ENCODE measurements around the gene FAM107B. TPM values are rescaled to one million over a fixed set of nuclear protein-coding genes. Genes with fewer than 3 reads are reported as not detected.
"Not testable (repeated sequence)": the region's sequence is repeated elsewhere in the genome, so short reads cannot be mapped to it uniquely, and the experiment has no call there.

FAM107B gene
- 10 to 100 TPM in 11 of 12 donors, not detected in 1; 17.7 to 56.0 (median 24.0) TPM for polyA plus RNA-seq (ENCODE audit: insufficient read length in 12 of 12)
- long read RNA-seq, donor 1, transcript FAM107B-211 (4 exons, 2,633 nt) = major isoform, 9 of 19 reads
- long read RNA-seq, donor 1, partial matches to known transcripts = 0 of 19 reads
- long read RNA-seq, donor 1, other reads (novel, unspliced or antisense) = 0 of 19 reads
- long read RNA-seq, donor 2, partial matches to known transcripts = 0 of 4 reads
- long read RNA-seq, donor 2, other reads (novel, unspliced or antisense) = 0 of 4 reads
- long read RNA-seq, donor 3, partial matches to known transcripts = 0 of 3 reads
- long read RNA-seq, donor 3, other reads (novel, unspliced or antisense) = 0 of 3 reads
- long read RNA-seq, donor 4, partial matches to known transcripts = 0 of 2 reads
- long read RNA-seq, donor 4, other reads (novel, unspliced or antisense) = 0 of 2 reads
- long read RNA-seq, donor 5 = 0 reads
- long read RNA-seq, donor 6, partial matches to known transcripts = 0 of 1 reads
- long read RNA-seq, donor 6, other reads (novel, unspliced or antisense) = 0 of 1 reads
- long read RNA-seq, donor 7, partial matches to known transcripts = 0 of 3 reads
- long read RNA-seq, donor 7, other reads (novel, unspliced or antisense) = 0 of 3 reads
- long read RNA-seq, donor 8, partial matches to known transcripts = 0 of 6 reads
- long read RNA-seq, donor 8, other reads (novel, unspliced or antisense) = 0 of 6 reads
- long read RNA-seq, donor 9, partial matches to known transcripts = 0 of 3 reads
- long read RNA-seq, donor 9, other reads (novel, unspliced or antisense) = 0 of 3 reads
- long read RNA-seq, donor 10, transcript FAM107B-211 (4 exons, 2,633 nt) = major isoform, 5 of 6 reads
- long read RNA-seq, donor 10, partial matches to known transcripts = 0 of 6 reads
- long read RNA-seq, donor 10, other reads (novel, unspliced or antisense) = 0 of 6 reads
- long read RNA-seq, donor 11, transcript FAM107B-211 (4 exons, 2,633 nt) = major isoform, 5 of 6 reads
- long read RNA-seq, donor 11, partial matches to known transcripts = 0 of 6 reads
- long read RNA-seq, donor 11, other reads (novel, unspliced or antisense) = 0 of 6 reads

DNA sequence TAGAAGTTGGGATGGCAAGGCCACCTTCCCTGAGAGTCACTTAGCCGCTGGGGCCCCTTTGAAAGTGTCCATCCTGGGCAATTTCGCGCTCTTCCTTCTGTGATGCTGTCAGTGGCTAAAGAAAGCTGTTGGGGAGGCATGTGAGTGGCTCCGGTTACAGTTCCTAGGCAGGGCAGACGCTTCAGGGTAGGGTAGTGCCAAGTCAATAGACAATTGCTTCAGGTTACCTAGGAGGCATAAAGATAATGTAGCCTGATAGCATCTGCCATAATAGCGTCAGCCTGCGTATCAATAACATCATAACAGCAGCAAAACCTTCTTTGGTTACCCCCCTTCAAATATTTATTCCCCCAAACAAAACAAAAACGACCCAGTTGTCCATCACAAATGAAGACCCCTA is at the start of gene FAM107B:
Gene FAM107B (minus strand): TSS at position 101 of the 400 bp plus-strand sequence. CDS start 234 bp downstream, outside the sequence.
- DNase-seq = no peak

DNA sequence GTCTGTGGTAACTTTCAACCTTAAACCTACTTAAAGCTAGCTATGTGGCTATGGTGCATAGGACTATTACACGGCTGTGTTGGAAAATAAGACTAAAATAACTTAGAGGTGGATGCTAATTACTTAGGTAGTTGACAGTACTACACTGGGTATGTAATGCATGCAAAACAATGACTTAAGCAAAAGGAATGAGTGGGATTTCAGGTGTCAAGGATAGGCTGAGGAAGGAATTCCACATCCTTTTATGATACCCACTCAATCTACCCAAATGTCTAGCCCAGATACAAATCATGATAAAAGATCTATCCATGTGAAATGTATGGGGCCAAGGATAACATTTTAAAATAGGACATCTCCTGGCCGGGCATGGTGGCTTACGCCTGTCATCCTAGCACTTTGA is 49.3 kb upstream of the FAM107B start:
- no peak for DNase-seq

DNA sequence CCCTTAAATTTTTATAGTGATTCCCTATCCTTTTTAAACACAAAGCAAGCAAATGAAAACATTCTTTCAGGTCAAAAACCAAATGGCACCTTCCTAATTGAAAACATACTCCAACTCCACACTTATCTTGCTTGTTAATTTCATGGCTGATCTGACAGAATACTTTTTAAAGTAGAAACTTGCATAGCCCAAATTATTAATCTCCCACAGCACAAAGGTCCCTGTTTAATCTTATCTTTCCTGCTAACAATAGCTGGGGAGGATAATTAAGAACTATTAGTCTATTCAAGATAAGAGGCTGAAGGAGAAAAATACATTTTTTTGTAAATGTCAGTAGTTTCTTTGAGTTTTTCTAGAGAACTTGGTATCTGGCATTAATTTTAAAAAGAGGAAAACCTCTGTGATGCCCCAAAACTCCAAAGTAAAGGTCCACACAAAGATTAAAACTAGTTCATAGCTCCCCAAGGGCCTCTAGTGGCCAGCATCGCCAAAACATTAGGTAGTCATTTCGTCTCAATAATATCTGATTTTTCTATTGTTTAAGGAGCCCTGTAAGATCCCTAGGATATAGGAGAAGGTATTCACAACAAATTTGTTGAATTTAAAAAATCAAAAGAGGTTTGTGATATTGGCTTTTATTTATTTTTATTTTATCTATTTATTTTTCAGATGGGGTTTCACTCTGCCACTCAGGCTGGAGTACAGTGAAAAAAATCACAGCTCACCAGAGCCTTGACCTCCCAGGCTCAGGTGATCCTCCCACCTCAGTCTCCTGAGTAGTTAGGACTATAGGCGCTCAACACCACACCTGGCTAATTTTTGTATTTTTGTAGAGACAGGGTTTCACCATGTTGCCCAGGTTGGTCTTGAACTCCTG is 48.4 kb upstream of the FAM107B start:
- DNase-seq = peak; percentile 35

DNA sequence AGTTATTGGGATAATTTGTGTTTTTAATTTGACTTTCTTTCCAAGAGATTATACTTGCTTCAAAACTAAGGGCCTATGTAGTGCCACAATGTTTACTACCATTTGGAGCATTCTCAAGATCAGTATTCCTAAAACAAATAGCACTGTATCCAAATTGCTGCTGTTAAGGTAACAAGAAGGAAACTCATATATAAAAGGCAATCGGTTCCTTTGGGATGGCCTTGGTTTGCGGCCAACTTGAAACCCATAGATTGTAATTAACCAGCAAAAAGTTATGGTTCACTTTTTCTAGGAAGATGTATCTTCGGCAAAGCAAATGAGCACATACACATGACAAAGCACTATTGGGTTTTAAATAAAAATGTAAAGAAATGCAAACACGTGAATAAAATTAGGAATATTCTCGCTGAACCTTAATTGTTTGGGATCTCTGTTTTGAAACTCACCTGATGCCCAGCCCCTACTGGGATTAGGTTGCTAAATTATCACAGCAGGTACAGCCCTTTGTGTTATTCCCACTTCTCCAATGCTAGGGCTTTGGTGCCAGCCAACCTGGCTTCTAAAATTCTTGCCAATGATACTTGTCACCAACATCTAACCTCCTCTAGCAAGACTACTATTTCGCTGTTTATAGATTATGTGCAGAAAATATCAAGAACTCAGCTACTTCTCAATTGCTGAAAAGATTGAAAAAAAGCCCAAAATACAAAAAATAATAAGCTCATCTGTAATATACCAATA is 47.1 kb upstream of the FAM107B start:
- DNase-seq = no peak

DNA sequence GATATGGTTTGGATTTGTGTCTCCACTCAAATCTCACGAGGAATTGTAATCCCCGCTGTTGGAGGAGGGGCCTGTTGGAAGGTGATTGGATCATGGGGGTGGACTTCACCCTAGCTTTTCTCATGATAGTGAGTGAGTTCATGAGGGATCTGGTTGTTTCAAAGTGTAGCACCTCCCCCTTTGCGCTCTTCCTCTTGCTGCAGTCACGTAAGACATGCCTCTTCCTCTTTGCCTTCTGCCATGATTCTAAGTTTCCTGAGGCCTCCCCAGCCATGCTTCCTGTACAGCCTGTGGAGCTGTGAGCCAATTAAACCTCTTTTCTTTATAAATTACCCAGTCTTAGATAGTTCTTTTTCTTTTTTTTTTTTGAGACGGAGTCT is 46.1 kb upstream of the FAM107B start:
- no peak for DNase-seq

DNA sequence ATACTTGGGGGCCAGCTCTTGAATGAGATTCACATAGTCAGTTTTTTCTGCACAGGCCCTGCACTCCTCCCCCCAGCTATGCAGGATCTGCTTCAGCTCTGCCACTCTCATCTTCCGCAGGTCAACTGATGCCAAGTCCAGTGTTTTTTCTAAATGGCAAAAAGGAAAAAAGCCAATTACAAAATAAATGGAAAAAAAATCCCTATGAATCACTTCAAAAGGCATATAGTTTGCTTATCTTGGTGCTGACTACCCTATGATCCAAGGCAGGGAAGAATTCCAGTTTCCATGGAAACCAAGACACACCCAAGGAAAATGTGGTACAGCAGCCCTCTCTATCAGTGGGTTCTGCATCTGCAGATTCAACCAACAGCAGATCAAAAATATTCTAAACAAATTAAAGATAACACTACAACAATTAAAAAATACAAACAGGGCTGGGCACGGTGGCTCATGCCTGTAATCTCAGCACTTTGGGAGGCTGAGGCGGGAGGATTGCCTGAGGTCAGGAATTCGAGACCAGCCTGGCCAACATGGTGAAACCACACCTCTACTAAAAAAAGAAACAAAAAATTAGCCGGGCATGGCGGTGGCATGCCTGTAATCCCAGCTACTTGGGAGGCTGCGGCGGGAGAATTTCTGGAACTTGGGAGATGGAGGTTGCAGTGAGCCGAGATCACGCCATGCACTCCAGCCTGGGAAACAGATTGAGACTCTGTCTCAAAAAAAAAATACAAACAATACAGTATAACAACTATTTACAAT is 45.5 kb upstream of the FAM107B start:
- no peak for DNase-seq

DNA sequence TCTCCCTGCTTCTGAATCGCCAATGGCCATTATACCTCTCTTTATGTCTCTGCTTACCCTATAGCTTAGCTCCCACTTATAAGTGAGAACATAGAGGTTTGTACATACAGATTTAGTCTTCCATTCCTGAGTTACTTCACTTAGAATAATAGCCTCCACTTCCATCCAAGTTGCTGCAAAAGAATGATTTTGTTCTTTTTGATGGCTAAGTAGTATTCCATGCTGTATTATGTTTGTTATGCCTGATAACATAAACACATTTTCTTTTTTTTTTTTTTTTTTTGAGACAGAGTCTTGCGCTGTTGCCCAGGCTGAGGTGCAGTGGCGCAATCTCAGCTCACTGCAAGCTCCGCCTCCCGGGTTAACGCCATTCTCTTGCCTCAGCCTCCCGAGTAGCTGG is 42.0 kb upstream of the FAM107B start:
- not testable (repeated sequence) for DNase-seq

DNA sequence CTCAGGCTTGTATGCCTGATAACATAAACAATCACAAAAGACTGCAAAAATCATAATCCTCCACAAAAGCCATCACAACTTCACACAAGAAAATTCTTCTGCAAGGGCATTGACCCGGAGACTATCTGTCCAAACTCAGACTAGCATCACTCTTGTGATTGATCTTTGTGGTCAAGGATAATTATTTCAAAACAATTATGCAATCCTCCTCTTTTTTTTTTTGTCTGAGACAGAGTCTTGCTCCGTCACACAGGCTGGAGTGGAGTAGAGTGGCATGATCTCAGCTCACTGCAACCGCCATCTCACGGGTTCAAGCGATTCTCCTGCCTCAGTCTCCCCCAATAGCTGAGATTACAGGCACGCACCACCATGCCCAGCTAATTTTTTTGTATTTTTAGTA is 41.0 kb upstream of the FAM107B start:
- no peak for DNase-seq

DNA sequence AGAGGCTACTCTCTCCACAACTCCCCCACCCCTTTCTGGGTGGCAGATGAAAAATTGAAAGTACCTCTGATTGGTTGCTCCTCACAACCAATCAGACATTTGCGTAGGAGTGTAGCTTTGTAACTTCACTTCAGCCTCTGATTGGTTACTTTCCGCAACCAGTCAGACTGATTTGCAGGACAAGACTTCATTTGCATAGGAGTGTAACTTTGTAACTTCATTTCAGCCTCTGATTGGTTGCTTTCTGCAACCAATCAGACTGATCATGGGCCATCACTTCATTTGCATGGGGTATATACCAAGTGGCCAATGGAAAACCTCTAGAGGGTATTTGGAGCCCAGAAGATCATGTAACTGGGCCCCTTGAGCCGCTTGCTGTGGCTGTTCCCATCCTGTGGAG is 37.6 kb upstream of the FAM107B start:
- DNase-seq = no peak

DNA sequence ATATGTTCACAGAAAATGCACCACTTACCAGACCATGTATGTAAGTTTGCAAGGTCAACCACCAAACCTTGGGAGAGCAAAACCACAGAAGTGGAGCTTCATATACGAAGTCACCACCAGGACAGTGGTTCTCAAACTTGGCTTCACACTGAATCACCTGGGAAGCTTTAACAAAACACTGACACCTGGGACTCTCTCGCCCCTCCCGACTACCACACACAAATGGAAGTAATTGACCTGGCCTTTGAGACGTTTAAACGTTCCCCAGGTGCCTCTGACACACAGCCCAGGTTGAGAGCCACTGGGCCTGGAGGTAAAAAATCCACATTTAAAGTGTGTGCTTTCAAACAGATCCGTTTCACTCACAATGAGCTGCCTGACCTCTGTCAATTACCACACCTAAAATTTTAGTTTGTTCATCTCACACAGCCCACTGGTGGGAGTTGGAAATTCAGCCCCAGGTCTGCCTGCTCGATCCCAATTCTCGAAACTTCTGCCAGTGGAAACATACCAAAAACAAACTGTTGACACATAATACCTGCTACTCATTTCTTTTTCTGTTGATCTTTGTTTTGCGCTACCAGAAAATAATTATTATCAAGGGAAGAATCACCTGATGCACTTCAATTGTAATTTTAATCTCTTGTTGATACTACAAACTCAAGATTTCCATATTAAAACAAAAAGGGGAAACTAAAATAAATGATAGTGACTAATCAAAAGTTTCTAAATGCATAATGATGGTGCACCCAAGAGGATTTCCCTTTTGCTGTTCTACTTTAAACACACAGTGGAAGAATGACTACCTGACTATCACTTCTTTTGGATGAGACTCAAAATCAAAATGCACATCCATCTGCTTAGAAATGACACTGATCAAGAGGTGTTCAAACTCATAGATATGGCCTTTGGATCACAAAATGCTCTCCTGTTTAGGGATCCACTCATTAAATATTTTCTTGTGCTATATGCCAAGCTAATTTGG is 36.6 kb upstream of the FAM107B start:
- DNase-seq = no peak

DNA sequence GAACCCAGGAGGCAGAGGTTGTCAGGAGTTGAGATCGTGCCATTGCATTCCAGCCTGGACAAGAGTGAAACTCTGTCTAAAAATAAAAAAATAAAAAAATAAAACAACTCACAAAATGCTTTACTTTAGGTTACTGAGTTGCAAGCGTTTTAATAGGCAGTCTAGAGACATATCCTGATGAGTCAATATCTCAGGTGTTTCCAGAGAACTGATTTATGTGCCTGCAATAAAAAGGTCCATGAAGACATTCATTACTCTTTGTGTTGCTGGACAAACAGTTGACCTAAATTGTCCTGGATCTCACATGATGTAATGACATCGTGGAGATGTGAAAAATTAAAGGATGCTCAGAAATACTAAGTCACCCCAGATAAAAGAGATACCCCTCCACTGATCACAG is 31.6 kb upstream of the FAM107B start:
- DNase-seq = no peak

DNA sequence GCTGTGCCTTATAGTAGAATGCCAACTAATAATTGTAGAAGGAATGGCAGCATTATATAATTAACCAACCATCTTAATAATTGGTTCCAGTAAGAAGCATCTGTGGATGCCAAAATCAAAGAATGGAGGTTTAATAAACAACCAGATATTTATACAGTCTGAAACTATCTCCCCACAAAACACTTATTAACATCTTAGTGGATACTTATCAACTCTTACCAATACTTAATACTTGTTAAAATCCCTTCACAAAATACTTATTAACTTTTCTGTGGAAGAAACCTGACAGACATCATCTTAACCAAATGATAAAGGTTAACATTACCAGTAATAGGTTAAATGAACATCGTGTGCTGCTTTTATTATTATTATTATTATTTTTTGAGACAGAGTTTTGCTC is 29.1 kb upstream of the FAM107B start:
- no peak for DNase-seq

DNA sequence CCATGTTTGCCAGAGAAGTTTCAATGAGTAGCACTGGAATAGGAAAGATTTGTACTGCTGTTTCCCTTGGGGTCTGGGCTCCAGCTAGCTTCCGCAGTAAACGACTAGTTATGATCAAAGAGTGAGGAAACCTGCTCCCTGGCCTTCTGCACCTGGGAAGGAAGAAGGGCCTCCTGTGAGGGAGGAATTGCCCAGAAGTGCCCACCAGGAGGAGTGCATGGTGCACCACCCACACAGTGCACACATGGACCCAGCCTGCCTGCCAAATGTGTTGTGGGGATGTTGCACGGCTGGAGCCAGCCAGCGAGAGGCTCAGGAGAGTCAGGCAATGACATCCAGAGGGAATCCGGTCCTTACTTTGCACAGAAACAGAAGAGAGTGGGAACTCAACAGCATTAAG is 27.0 kb upstream of the FAM107B start:
- no peak for DNase-seq

DNA sequence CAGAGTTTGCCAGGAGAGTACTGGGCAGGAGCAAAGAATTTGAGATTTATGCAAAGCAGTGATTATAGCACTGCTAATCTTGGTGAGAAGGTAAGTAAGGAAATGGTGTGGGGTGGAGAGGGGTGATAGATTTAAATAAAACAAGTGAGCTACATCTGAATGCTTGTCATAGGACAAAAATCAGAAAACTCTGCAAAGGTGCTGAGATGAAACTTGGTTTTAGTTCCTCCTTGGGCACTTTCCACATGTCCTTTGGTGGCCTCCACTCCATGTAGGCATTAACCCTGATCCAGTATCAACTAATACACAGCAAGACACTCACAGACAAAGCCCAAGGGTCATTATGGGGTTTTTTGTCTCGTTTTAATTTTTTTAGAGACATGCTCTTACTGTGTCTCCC is 25.7 kb upstream of the FAM107B start:
- DNase-seq = no peak

DNA sequence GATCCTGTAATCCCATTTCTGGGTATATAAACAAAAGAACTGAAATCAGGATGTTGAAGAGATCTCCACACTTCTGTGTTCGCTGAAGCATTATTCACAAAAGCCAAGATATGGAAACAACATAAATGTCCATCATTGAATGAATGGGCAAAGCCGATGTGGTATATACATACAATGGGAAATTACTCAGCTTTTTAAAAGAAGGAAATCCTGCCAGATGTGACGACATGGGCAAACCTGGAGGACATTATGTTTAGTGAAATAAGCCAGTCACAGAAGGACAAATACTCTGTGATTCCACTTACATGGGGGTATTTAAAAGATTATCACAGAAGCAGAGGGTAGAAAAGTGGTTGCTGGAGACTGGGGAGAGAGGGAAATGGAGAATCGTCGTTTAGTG is 23.9 kb upstream of the FAM107B start:
- peak; percentile 25 for DNase-seq

DNA sequence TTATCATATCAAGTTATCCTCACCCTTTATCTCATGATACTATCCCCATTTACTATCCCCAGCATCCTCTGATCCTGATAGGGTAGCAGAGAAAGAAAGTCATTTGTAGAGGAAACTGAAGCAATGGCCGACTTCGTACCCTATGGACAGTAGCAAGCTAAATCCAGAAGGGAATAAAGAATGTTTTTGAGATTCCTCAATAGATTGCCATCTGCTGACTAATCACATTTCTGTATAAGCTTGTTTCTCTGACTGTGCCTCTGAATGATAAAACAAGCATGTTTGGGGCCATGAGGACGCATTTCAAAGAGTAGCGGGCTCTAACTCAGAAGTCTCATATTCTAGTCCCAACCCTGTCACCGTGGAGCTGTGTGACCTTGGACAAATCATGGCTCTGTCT is 13.2 kb upstream of the FAM107B start:
- DNase-seq = no peak

DNA sequence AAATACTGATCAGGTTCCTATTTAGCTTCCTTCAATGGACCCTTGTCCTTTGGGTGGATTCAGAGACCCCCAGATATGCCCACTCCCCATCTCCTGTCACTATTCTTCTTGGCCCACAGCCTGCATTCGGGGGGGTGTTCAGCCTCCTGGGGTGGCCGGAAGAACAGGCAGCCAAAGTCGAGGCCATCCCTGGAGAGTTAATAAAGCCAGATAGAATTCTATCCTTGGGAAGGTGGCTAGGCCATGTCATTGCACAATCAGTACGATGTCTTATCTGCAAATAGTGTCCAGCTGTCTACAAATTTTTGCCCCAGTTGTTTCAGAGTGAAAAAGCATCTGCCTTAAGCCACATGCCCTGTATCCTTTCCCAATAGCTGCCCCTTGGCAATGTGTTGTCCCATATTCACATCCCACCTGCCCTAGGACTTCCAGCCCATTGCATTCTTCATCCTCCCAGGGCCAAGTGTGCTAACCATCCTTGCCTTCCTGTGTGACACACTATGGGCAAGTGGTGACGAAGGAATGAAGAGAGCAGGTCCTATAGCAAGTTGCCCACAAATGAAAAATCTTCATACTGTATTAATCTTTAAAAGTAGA is 9.9 kb upstream of the FAM107B start:
- no peak for DNase-seq

DNA sequence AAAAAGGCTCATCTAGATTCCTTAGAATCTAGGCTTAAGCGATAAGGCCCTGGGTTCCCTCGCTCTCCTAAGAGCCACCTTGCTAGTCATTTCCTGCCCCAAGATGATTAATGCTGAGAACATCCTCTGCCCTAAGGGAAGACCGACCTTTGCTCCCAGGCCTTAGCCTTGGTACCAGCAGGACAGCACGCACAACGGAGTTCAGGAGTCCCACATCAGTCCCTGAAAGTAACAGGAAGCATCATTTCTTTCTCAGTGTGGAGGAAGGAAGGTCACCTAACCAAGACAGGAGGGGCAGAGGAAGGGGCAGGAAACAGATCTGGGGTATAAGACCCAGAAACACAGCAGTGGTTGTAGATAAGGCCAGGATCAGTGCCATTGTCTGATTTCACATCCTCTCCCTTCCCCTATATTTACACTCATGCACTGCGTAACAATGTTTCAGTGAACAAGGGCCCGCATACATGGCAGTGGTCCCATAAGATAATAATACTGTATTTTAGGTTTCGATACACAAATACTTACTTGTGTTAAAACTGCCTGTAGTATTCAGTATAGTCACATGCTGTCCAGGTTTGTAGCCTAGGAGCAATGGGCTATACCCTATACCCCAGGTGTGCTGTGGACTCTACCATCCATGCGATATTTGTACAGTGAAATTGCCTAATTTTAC is 8.1 kb upstream of the FAM107B start:
- DNase-seq = no peak
